UCSD-AML1 (cell line): ENCODE results near the gene FAAP24.
"Not testable (repeated sequence)": the region's sequence is repeated elsewhere in the genome, so short reads cannot be mapped to it uniquely, and the experiment has no call there.

Experiments used
- DNase-seq: peaks from one replicate; lab custom pipeline; 2025; ENCODE audit not compliant: unreplicated experiment; lab: John Stamatoyannopoulos, UW

FAAP24 gene

GRCh38 chr19:32997716-32998355 lies 25.8 kb downstream of the FAAP24 start:
- no peak for DNase-seq

DNA sequence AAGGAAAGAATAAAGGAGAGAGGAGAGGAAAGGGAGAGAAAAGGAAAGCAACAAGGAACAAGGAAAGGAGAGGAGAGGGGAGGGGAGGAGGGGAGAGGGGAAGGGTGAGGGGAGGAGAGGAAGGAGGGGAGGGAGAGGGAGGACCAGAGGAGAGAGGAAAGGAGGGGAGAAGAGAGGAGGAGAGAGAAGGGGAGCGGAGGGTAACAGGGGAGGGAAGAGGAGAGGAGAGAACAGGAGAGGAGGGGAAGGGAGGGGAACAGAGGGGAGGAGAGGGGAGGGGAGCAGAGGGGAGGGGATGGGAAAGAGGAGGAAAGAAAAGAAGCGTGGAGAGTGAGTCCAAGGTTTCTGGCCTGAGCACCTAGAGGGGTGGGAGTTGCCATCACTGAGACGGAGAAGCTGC lies 26.7 kb downstream of the FAAP24 start:
- no peak for DNase-seq

- DNase-seq, result no peak
Measured at GRCh38 chr19:33000510-33000909, 28.5 kb downstream of the FAAP24 start.

GRCh38 chr19:33000910-33001309 lies 28.9 kb downstream of the FAAP24 start:
- DNase-seq, result no peak

GRCh38 chr19:33002126-33002865 lies 30.3 kb downstream of the FAAP24 start:
- DNase-seq, result not testable (repeated sequence)

- not testable (repeated sequence) for DNase-seq
Measured at GRCh38 chr19:33003424-33004024, 31.5 kb downstream of the FAAP24 start.

GRCh38 chr19:33005440-33005839 lies 33.4 kb downstream of the FAAP24 start:
- DNase-seq, result no peak

- no peak for DNase-seq
Measured at GRCh38 chr19:33008738-33009137, 36.7 kb downstream of the FAAP24 start.

GRCh38 chr19:33010891-33011290 lies 38.8 kb downstream of the FAAP24 start:
- not testable (repeated sequence) for DNase-seq

DNA sequence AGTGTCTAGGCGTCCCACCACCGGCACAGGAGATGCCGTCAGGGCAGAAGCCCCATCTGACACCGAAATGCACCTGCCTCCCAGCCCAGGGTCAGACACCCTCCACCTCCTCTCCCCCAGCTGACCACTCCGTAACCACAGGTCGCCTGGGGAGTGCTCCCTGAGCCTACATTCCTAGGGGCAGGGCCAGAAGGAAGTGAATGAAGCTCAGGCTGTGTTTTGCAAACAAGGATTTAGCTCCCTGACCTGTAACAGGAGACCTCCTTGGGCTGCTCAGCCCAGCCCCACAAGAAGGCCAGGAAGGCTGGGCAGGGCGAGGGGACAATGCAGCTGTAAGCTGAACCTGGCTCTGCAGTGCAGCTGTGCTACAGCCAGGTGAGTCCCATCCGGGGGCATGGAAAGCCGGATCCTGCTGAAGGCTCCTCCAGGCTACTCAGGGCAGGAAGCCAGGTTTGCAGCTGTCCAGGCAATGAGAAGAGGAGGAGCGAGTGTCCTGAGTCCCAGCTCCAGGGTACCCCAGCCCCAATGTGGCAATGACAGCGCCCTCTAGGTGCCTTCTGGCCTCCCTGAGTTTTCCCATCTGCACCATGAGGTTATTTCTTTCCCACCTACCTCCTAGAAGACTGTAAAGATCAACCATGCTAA lies 50.6 kb downstream of the FAAP24 start:
- no peak for DNase-seq

DNA sequence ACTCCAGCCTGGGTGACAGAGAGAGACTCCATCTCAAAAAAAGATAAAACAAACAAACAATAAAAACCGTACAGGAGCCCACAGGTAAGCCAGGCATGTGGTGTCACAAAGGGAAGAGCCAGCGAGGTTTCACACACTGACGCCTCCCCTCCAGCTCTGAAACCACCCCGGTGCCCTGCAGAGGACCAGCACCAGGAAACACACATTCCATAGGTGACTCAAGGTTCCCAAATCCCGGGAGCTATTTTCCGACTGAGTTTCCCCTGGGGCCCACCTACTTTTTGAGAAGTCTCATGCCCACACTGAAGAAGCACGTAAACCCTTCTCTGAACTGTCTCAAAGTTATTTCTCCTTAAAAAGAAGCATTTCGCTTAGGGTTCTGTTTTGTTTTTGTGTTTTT lies 52.4 kb downstream of the FAAP24 start:
- no peak for DNase-seq

GRCh38 chr19:33025468-33026238 lies 53.6 kb downstream of the FAAP24 start:
- not testable (repeated sequence) for DNase-seq

DNA sequence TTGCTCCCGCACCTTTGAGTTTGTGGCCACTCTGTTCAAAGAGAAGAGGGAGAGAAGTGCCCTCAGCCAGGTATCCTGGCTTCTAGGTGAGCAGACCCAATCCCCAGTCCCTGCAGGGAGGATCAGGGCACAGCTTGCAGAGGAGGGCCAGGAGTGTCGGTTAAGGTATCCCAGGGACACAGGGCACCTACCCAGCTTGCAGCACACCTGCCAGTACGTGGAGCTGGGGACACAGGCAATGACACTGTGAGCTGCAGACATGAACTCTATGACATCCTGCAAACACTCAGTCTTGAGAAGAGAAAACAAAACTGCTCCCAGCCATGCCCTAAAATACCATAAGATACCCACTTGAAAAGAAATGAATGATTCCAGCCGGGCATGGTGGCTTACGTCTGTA lies 54.6 kb downstream of the FAAP24 start:
- DNase-seq, result not testable (repeated sequence)
